H9 (cell line): ENCODE measurements around the gene WNT2. TPM values are rescaled to one million over a fixed set of nuclear protein-coding genes. Genes with fewer than 3 reads are reported as not detected.

Source experiments
- DNase-seq: peaks from one replicate; pipeline ENCODE4 v3.0.0-alpha.2; 2017
- H2AFZ ChIP-seq: one replicate; pipeline ENCODE4 v1.6.1; 2013; ENCODE audit warnings: mild to moderate bottlenecking, low read length, control low read depth, moderate library complexity
- H2AK5ac ChIP-seq: 2 replicates; pipeline ENCODE4 v1.6.1; 2013; ENCODE audit warnings: low read length, control low read depth, mixed read lengths; ENCODE audit not compliant: insufficient read length
- H2BK120ac ChIP-seq: one replicate; pipeline ENCODE4 v1.6.1; 2013; ENCODE audit warnings: low read depth, mild to moderate bottlenecking, low read length, control low read depth, inconsistent platforms; ENCODE audit not compliant: poor library complexity, severe bottlenecking
- H2BK12ac ChIP-seq: 2 replicates; pipeline ENCODE4 v1.6.1; 2013; ENCODE audit warnings: low read length, control low read depth, mixed read lengths, low read depth; ENCODE audit not compliant: insufficient read length
- H2BK15ac ChIP-seq: 2 replicates; pipeline ENCODE4 v1.6.1; 2013; ENCODE audit warnings: low read depth, low read length, control low read depth
- H2BK20ac ChIP-seq: one replicate; pipeline ENCODE4 v1.6.1; 2013; ENCODE audit warnings: low read depth, mild to moderate bottlenecking, low read length, control low read depth, inconsistent platforms; ENCODE audit not compliant: poor library complexity, severe bottlenecking
- H2BK5ac ChIP-seq: 2 replicates; pipeline ENCODE4 v1.6.1; 2013; ENCODE audit warnings: low read length, control low read depth, mixed read lengths; ENCODE audit not compliant: insufficient read length
- H3K14ac ChIP-seq: 2 replicates; pipeline ENCODE4 v1.6.1; 2013; ENCODE audit warnings: low read length, control low read depth; ENCODE audit not compliant: insufficient read depth
- H3K18ac ChIP-seq: 2 replicates; pipeline ENCODE4 v1.6.1; 2013; ENCODE audit warnings: low read depth, mild to moderate bottlenecking, mixed read lengths, low read length, control low read depth; ENCODE audit not compliant: insufficient read length
- H3K23ac ChIP-seq: 2 replicates; pipeline ENCODE4 v1.6.1; 2013; ENCODE audit warnings: low read length, control low read depth, mixed read lengths, low read depth; ENCODE audit not compliant: insufficient read length
- H3K23me2 ChIP-seq: 2 replicates; pipeline ENCODE4 v1.6.1; 2013; ENCODE audit warnings: low read depth, mild to moderate bottlenecking, mixed read lengths, low read length, control low read depth; ENCODE audit not compliant: insufficient read length, poor library complexity, severe bottlenecking
- H3K27ac ChIP-seq: 2 replicates; pipeline ENCODE4 v1.5.1; 2013; ENCODE audit warnings: low read length, control low read depth, mixed read lengths, low read depth; ENCODE audit not compliant: insufficient read length
- H3K27me3 ChIP-seq: 2 replicates; pipeline ENCODE4 v1.6.1; 2013; ENCODE audit warnings: low read length, control low read depth, inconsistent platforms; ENCODE audit not compliant: insufficient read depth
- H3K4ac ChIP-seq: 2 replicates; pipeline ENCODE4 v1.6.1; 2013; ENCODE audit warnings: low read depth, mild to moderate bottlenecking, control low read depth, inconsistent platforms, low read length, moderate library complexity
- H3K4me1 ChIP-seq: 2 replicates; pipeline ENCODE4 v1.6.1; 2013; ENCODE audit warnings: low read length, control low read depth, inconsistent platforms; ENCODE audit not compliant: insufficient read depth
- H3K4me2 ChIP-seq: 2 replicates; pipeline ENCODE4 v1.6.1; 2013; ENCODE audit warnings: low read length, control low read depth, mixed read lengths; ENCODE audit not compliant: insufficient read length, insufficient read depth
- H3K56ac ChIP-seq: 2 replicates; pipeline ENCODE4 v1.6.1; 2013; ENCODE audit warnings: low read depth, mild to moderate bottlenecking, mixed read lengths, low read length, control low read depth; ENCODE audit not compliant: insufficient read length
- H3K79me1 ChIP-seq: 2 replicates; pipeline ENCODE4 v1.6.1; 2013; ENCODE audit warnings: low read depth, mild to moderate bottlenecking, moderate library complexity, low read length, control low read depth, inconsistent platforms; ENCODE audit not compliant: insufficient read depth, poor library complexity, severe bottlenecking
- H3K79me2 ChIP-seq: 2 replicates; pipeline ENCODE4 v1.6.1; 2013; ENCODE audit warnings: low read length, control low read depth, inconsistent platforms; ENCODE audit not compliant: insufficient read depth
- H3K9ac ChIP-seq: 2 replicates; pipeline ENCODE4 v1.6.1; 2013; ENCODE audit warnings: low read length, control low read depth, mixed read lengths; ENCODE audit not compliant: insufficient read length; ENCODE audit errors: extremely low read depth
- H3K9me3 ChIP-seq: one replicate; pipeline ENCODE4 v1.6.1; 2013; ENCODE audit warnings: low read depth, low read length, inconsistent platforms; ENCODE audit not compliant: control insufficient read depth
- H3T11ph ChIP-seq: one replicate; pipeline ENCODE4 v1.6.1; 2013; ENCODE audit warnings: mild to moderate bottlenecking, low read length, control low read depth, inconsistent platforms
- H4K20me1 ChIP-seq: one replicate; pipeline ENCODE4 v1.6.1; 2013; ENCODE audit not compliant: control insufficient read depth, insufficient read length, insufficient read depth
- H4K5ac ChIP-seq: 2 replicates; pipeline ENCODE4 v1.6.1; 2013; ENCODE audit warnings: low read depth, mild to moderate bottlenecking, mixed read lengths, low read length, control low read depth; ENCODE audit not compliant: insufficient read length
- H4K8ac ChIP-seq: replicated peaks from 2 replicates; pipeline ENCODE4 v1.6.1; 2013; ENCODE audit warnings: low read length, control low read depth, mixed read lengths, low read depth; ENCODE audit not compliant: insufficient read length
- H4K91ac ChIP-seq: 2 replicates; pipeline ENCODE4 v1.6.1; 2013; ENCODE audit warnings: low read depth, mild to moderate bottlenecking, moderate library complexity, mixed read lengths, low read length, control low read depth; ENCODE audit not compliant: insufficient read length
- H3K27ac Mint-ChIP-seq, 3 experiments: 2 replicates in 2 of 3; 3 replicates in 1 of 3; pipeline ENCODE4 v1.8.0; 2020 to 2021; ENCODE audit warnings: mixed read lengths in 3 of 3, mild to moderate bottlenecking in 1 of 3, moderate library complexity in 1 of 3
- H3K27me3 Mint-ChIP-seq: 2 replicates; pipeline ENCODE4 v1.8.0; 2021; ENCODE audit warnings: low read depth, mild to moderate bottlenecking, moderate library complexity, mixed read lengths
- H3K36me3 Mint-ChIP-seq, 3 experiments: 2 replicates in 2 of 3; 3 replicates in 1 of 3; pipeline ENCODE4 v1.8.0; 2020 to 2021; ENCODE audit warnings: low read depth in 3 of 3, mixed read lengths in 3 of 3; ENCODE audit not compliant: insufficient read depth in 1 of 3
- H3K4me1 Mint-ChIP-seq, 2 experiments: 2 replicates each; pipeline ENCODE4 v1.8.0; 2020; ENCODE audit warnings: mixed read lengths in 2 of 2
- H3K4me3 Mint-ChIP-seq, 2 experiments: 2 replicates in 1 of 2; 3 replicates in 1 of 2; pipeline ENCODE4 v1.8.0; 2020 to 2021; ENCODE audit warnings: mild to moderate bottlenecking in 2 of 2, mixed read lengths in 2 of 2, moderate library complexity in 1 of 2
- H3K9me3 Mint-ChIP-seq, 2 experiments: 2 replicates in 1 of 2; 3 replicates in 1 of 2; pipeline ENCODE4 v1.8.0; 2020; ENCODE audit warnings: mild to moderate bottlenecking in 2 of 2, mixed read lengths in 2 of 2, moderate library complexity in 1 of 2
- CTCF ChIP-seq: fragments of 200-600 bp; sonication (generic); conservative IDR thresholded peaks from 3 replicates; pipeline ENCODE4 v1.8.0; 2021; ENCODE audit warnings: antibody characterized with exemption, mild to moderate bottlenecking
- total RNA-seq: library from RNA; stranded (reverse); gene quantifications from 2 replicates; pipeline ENCODE4 v1.2.1, GENCODE V29; 2021

The WNT2 gene
- total RNA-seq, 1 experiment from 2014 or later: not detected

- Histone ChIP-seq H2BK120ac (no peak overlapping the region), H2AFZ (no peak overlapping the region), H2BK15ac (no peak overlapping the region), H4K5ac (no peak overlapping the region), H3K27me3 (no peaks in the 10 kb centered on the region), H2BK20ac (no peak overlapping the region), H3K9ac (no peak overlapping the region), H3K4me1 (no peaks in the 10 kb centered on the region), H3K9me3 (no peaks in the 10 kb centered on the region), H3K79me2 (no peaks in the 10 kb centered on the region), H2BK12ac (no peak overlapping the region), H3K23me2 (no peaks in the 10 kb centered on the region), H3K4me2 (no peak overlapping the region), H3K4ac (no peak overlapping the region), H4K20me1 (no peaks in the 10 kb centered on the region), H3K56ac (no peak overlapping the region), H3K79me1 (no peaks in the 10 kb centered on the region), H4K91ac (no peak overlapping the region), H3K18ac (no peak overlapping the region), H2AK5ac (no peak overlapping the region), H3K27ac (no peak overlapping the region), H3T11ph (no peak overlapping the region), H3K14ac (no peak overlapping the region), H4K8ac (no peak overlapping the region), H3K23ac (no peak overlapping the region), H2BK5ac (no peak overlapping the region)
- Mint-ChIP-seq H3K27ac (no peak overlapping the region), H3K4me3 (no peak overlapping the region), H3K27me3 (peaks cover 8% of the 10 kb centered on the region), H3K9me3 (no peaks in the 10 kb centered on the region), H3K36me3 (no peaks in the 10 kb centered on the region), H3K4me1 (peaks cover 7 to 9% of the 10 kb centered on the region in 2 experiments)
- no peak for DNase-seq
- TF ChIP-seq CTCF: no peak
Measured at GRCh38 chr7:117346161-117346560, 23.3 kb upstream of the WNT2 start.
